SH-SY5Y (cell line): ENCODE measurements around the gene AEBP2.

Experiments used
- GATA2 ChIP-seq: IDR thresholded peaks from 2 replicates; pipeline ENCODE4 v1.6.1; 2011; ENCODE audit warnings: mild to moderate bottlenecking, low read depth, low read length
- GATA3 ChIP-seq: IDR thresholded peaks from 2 replicates; pipeline ENCODE4 v1.6.1; 2011; ENCODE audit warnings: low read depth, mild to moderate bottlenecking, low read length, moderate library complexity

- TF ChIP-seq GATA2, result no peak
- TF ChIP-seq GATA3, result no peak
These were observed 44.9 kb upstream of the AEBP2 start for GRCh38 chr12:19394385-19394784.
